HG03103 (cell line): ENCODE results near the gene PCNX1.
"Not testable (repeated sequence)": the region's sequence is repeated elsewhere in the genome, so short reads cannot be mapped to it uniquely, and the experiment has no call there.

Experiments
- ATAC-seq: cut with Tn5 transposase; IDR thresholded peaks from one replicate; pipeline ENCODE4 v1.9.1; 2021; ENCODE audit warnings: low read depth; ENCODE audit not compliant: unreplicated experiment

The PCNX1 gene

DNA sequence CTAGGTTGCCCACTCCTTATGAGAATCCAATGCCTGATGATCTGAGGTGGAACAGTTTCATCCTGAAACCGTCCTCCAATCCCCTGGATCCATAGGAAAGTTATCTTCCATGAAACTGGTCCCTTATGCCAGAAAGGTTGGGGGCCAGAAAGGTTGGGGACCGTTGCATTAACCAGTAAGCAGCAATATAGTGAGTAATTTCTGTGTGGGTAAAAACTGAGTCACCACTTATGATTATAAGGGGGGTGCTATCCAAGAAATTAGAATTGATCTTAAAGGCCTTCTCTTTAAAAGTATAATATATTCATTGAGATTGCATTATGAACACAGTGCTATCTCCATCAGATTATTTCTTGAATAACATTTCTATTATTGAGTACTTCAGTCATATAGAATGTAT lies 97.2 kb downstream of the PCNX1 start:
- no peak for ATAC-seq

DNA sequence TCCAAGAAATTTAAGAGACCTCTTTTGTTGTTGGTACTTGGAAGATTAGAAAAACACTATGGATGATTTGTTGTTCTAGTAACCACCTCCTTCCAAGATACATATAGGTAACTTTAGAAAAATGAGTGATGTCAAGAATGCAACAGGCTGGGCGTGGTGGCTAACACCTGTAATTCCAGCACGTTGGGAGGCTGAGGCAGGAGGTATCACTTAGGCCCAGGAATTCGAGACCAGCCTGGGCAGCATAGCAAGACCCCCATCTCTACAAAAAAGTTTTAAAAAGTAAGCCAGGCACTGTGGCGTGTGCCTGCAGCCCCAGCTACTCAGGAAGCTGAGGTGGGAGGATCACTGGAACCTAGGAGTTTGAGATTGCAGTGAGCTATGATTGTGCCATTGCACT lies 97.8 kb downstream of the PCNX1 start:
- ATAC-seq: no peak

DNA sequence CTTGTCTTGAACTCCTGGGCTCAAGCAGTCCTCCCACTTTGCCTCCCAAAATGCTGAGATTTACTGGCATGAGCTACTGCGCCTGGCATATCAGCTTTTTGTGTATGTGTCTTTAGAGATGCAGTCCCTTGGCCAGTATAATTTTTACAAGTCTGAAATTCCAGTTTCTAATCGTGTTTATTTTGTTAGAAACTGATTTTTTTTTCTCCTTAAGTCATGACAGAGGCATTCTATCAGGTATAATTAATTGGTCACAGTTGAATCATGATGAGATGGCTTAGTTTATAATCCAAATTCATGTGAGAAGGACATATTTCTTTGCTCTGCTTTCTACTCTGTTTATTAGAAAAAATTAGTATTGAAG lies 98.9 kb downstream of the PCNX1 start:
- no peak for ATAC-seq

DNA sequence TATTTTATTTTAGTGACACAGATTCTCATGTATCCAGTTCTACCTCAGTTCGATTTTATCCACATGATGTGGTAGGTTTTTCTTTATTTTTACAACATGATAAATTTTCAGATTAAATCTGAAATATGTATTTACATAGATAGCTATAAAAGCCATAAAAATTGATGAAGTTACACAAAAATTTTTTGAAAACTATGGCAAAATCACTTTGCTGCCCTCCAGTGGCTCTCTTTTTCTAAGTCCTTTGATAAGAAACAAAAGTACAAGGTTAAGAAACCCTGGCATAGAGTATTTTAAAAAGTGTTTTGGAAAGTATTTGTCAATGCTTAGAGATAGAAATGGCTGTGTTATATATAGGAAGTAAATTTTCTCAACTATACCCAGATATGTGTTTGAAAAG lies 104.2 kb downstream of the PCNX1 start:
- ATAC-seq: no peak

DNA sequence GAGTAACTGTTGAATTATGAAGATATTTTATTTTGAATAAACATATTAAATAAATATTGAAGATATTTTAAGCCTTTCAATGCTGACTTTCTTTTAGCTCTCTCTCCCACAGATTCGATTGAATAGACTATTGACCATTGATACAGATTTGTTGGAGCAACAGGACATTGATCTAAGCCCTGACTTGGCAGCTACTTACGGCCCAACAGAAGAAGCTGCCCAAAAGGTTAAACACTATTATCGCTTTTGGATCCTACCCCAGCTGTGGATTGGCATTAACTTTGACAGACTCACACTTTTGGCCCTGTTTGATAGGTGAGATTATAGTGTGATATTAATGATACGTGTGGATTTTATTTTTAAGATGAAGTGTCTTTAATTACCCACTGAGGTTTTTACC lies 105.6 kb downstream of the PCNX1 start:
- no peak for ATAC-seq

DNA sequence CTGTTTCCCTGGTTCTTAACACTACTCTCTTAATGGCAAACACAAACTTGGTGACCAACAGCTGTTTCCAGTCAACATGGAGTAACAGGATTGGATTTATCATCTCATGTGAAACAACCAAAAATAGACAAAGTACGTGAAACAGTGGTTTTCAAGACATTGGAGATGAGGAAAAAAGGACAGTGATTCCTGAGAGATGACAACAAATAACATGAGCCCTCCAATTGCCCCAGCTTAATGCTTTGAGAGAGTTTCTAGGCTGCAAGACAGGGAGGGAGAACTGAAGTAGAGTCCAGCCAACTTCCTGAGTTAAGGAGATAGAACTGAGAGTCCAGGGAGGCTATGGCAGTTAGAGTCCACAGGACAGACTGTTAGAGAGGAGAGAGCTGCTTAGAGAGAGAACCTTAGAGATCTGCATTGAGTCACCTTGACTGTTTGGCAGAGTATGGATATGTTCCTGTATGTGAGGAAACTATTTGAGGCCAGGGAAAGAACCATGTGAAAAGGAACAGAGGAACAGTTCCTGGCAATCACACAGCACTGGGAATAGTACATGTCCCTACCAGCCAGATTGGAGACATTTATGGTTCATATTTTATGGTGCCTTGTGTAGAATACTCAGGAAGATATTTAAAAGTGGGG lies 106.4 kb downstream of the PCNX1 start:
- no peak for ATAC-seq

DNA sequence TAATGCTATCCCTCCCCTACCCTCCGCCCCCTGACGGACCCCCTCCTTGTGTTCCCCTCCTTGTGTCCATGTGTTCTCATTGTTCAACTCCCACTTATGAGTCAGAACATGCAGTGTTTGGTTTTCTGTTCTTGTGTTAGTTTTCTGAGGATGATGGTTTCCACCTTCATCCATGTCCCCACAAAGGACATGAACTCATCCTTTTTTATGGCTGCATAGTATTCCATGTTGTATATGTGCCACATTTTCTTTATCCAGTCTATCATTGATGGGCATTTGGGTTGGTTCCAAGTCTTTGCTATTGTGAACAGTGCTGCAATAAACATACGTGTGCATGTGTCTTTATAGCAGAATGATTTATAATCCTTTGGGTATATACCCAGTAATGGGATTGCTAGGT lies 112.7 kb downstream of the PCNX1 start:
- not testable (repeated sequence) for ATAC-seq

DNA sequence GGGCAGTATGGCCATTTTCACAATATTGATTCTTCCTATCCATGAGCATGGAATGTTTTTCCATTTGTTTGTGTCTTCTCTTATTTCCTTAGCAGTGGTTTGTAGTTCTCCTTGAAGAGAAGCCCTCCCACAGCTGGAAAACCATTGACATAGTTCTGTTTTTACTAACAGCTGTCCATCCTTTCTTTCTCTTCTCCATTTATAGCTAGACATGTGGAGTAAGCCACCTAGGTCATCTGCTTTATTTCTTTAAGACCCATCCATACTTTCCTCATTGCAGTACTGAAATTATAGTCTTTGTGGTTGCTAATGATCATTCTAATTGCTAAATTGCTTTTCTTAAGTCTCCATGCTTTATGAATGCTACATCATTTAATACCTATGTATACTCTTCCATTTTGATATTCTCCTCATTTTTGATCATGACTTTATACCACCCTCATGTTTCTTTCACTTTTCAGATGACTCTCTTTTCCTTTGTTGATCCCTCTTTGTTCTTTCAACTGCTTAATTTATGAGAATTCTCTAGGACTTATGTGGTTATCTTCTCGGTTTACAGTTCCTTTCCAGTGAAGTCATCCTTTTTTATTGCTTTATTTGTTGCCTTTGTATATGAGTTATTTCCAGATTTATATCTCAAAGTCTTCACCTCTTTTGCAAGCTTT lies 114.2 kb downstream of the PCNX1 start:
- ATAC-seq: no peak

DNA sequence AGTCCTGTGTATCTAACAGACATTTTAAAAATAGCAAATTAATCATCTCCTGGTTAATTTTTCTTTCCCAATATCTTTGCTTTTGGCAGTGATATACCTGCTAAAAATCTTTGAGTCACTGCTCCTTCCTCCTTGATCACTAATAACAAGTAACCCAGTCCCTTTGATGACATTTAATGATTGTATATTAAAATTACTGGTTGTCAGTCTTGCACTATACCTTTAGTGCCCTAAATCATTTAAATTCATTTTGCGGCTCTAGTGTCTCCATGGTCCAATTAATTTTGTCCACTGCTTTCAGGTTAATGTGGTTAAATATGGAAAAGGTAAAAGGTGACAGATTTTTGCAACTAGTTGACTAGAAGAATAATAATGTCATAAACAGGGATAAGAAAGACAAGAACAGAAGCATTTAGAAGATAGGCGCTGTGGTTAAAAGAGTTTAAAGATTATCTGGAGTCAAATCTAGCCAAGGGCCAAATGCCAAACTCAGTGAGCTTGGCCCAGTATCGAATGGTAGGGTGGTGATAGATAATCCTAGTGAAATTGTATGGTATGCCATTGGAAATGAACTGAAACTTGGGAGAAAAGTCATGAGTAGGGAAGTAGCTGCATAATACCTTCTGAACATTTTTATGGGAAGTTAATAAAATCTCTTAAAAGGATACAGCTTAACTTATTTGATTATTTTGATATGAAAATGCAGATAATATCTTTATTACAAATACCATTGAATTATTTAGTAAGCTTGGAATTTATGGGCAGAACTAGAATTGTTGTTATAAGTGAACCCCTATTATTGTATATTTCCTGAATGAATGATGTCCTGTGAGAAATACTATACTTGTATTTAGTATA lies 115.0 kb downstream of the PCNX1 start:
- ATAC-seq: no peak

DNA sequence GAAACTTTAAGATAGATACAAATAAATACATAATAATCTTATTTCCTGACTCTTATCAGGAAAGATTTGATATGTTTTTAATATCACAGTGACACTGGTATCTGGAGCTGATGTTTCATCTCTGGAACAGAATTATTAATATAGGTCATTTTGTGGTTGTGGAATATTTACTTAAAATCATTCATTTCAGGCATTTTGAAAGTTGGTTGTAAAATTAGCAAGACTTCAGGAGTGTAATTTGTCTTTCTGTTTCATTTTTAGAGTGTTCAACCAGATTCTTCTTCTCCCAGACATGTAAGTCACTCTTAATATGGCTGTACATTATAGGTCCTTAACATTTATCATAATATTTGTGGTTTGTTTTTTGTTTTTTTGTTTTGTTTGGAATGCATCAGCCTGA lies 115.7 kb downstream of the PCNX1 start:
- no peak for ATAC-seq

DNA sequence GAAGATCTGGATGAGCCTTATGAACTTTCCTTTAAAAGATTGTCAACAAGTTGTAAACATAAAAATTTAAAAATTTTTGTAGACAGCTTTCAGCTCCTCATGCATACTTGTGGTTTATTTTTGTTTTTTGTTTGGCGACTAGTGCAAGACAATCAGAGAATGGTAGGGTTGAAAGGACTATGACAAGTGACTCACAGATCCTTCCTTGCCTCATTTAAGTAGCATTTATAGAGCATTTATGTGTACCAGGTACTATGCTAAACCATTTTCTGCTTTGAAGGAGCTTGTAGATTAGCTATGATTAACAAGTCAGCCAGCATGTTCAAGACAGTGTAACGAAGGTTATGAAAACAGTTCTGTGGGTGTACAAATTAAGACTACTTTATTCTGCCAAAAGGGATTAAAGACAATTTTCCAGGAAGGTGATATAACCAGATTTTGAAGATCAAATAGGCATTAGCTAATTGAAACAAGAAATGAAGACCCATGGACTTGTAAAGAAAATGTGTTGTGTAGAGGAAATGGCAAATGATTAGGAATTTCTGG lies 122.0 kb downstream of the PCNX1 start:
- ATAC-seq: no peak

DNA sequence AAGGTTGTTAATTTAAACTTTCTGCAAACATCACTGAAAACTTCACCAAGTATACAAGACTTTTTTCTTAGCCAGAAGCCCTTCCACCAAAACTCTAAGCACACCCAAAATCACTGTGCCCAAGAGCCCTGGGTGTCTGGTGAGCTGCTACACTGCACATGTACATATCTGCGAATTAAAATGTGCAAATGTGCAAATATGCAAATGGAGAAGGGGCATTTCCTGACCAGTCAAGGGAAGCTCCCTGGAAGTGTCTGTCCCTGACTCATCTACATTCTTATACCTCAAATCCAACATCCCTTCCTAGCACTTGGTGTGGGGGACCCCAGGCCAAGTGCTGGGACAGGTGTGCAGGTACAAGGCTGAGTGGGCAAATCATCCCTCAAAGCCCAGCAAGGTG lies 123.7 kb downstream of the PCNX1 start:
- ATAC-seq: no peak

DNA sequence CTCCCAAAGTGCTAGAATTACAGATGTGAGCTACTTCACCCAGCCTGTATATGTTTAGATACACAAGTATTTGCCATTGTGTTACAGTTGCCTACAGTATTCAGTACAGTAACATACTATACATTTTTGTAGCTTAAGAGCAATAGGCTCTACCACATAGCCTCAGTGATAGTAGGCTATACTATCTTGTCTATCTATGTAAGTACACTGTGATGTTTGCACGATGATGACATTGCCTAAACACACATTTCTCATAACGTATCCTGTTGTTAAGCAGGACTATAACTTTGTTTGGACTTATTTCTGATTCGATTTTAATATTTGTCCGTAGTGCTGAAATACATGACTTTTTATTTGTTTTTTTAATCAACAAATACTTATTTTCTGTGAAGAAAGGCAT lies 129.2 kb downstream of the PCNX1 start:
- ATAC-seq: no peak

DNA sequence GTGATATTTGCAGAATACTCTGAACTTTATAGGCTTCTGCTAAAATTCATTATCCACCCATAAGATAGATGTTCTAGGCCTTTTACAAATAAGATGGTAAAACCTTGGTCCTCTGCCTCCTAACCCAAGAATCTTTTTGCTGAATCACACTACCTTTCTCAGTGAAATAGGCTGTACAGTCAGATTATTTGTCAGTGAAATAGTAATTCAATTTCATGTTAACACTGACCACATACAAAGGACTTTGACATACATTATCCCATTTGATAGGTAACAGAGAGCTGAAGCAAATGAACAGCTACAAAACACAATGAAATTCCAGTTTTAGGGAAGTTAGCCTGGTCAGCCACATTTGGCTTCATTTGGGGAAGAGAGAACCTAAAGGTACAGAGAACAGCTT lies 141.1 kb downstream of the PCNX1 start:
- ATAC-seq: no peak

DNA sequence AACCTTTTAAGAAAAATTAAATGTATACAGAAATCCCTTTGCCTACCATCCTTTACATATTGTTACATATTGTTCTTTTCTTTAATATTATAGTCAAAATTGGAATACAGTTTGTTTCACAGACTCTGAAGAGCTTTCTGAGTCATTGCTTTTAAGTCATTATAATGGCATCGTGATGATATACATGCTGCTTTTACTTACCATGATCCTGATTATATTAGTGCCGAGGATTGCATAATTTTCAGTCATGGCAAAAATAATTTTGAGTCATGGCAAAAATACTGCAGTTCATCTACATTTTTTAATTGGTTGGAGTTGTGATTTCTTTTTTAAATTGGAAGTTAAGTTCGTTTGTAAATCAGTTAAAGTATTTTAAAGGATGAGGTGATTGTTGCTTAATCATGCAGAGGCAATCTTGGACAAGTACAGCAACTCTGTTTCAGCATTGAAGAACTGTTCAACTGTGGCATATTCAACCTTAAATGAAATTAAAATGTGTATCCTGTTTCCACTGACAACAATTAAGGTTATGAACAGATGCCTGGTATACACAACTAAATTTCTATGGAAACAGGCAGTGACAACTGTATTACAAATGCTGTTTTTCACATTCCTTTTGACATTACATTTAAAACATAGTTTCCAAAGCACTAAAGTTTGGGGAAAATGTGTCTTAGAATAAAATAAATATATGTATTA lies 142.3 kb downstream of the PCNX1 start:
- no peak for ATAC-seq

DNA sequence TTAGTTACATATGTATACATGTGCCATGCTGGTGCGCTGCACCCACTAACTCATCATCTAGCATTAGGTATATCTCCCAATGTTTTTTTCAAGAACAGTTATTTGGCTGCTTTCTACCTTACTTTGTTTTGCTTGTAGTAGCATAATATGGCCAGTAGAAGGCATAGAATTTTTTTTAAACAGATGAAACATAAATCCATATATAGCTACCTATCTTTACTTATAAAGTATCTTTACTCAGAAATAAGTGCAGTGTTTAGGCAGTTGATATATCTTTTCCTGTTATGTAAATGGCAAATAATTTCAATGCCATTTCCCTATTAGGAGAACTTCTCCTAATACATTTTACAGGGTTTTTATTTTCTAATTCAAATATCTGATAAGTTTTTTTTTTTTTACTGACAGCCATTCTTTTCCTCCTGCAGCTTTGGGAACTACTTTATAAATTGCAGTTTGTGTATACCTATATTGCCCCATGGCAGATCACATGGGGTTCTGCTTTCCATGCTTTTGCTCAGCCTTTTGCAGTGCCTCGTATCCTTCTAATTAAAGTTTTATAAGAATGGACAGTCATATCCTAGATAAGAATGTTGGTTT lies 143.1 kb downstream of the PCNX1 start:
- ATAC-seq: no peak

DNA sequence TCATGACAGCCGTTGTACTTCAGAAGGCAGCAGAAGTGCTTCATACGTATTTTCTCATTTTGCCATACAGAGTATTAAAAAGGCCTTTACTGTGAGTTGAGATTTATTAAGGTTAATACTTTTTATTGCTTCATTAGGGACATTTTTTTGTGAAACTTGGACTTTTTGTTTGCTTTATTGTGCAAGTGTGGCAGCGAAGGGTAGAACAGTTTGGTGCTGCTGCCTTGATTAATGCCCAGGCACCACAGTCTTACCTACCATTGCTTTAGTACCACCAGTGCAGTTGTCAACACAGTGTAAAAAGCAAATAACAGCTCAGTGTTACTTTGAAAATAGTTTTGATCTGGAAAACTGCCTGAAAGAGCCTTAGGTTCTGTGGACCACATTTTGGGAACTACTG lies 147.4 kb downstream of the PCNX1 start:
- ATAC-seq: no peak

DNA sequence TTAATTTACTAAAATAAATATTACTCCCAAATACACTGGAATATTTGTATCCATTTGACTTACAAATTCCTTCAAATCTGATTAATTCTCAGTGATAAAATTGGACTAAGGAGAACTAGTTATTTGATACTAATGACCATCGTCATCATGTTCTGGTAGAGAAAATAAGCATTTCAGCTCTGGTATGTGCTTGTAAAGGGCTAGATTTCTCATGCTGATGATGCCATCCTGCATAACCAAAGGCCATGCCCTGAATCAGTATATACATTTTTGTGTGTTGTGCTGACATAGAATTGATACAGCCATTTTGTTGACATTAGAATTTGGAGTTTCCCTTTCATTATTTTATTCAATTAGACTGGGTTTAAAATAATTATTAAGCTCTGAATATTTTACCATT lies 148.9 kb downstream of the PCNX1 start:
- no peak for ATAC-seq

DNA sequence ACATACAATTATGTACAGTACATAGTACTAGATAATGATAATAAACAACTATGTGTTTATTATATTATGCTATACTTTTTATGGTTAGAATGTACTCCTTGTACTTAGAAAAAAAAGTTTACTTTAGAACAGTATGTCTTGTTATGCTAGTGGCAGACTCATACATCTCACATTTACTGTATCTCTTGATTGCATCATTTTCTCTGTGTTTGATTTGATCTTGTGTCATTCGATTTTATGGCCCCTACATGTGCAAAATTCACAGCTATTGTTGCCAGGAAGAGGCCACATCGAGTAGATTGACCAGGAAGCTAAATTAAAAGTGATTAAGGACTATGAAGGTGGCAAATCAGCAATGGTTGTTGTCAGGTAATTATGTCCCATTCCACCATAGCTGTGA lies 153.0 kb downstream of the PCNX1 start:
- ATAC-seq: no peak

DNA sequence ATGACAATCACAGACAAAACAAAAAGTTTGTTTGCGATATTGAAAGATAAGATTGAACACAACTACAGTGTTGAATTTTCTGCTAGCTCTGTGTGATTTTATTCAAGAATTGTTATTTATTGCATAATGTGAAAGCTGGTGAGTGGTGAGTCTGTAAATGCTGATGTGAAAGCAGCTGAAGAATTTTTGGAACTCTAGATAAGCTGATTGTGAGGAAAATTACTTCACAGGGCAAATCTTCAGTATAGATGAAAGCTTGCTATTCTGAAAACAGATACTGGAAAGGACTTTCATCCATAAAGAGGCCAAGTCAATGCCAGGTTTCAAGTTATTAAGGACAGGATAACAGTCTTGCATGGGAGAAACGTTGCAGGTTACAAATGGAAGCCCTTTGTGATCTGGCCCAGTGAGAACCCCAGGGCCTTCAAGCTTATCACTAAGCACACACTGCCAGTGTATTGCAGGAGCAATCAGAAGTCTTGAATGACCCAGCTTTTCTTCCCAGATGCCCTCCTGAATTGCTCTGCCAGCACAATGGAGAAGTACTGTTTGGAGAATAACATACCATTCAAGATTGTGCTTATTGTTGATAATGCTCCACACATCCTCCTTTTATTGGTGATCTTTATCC lies 153.7 kb downstream of the PCNX1 start:
- ATAC-seq: no peak
